NCI-H1417 treated with DMSO at 0.1 percent for 48 hours (cell line): ENCODE results near the gene TEDDM1.
"Not testable (repeated sequence)": the region's sequence is repeated elsewhere in the genome, so short reads cannot be mapped to it uniquely, and the experiment has no call there.

Experiments
- DNase-seq: peaks from one replicate; lab custom pipeline; 2025; lab: John Stamatoyannopoulos, UW

Gene TEDDM1

GRCh38 chr1:182380199-182380598, 20.3 kb downstream of the TEDDM1 start:
- DNase-seq, result no peak

GRCh38 chr1:182379781-182380180, 20.7 kb downstream of the TEDDM1 start:
- DNase-seq, result not testable (repeated sequence)

- DNase-seq, result no peak
Observed at GRCh38 chr1:182376936-182377574, 23.4 kb downstream of the TEDDM1 start.

GRCh38 chr1:182374101-182374834, 26.2 kb downstream of the TEDDM1 start:
- DNase-seq, result no peak

GRCh38 chr1:182370532-182370931, 29.9 kb downstream of the TEDDM1 start:
- no peak for DNase-seq

- no peak for DNase-seq
Observed at GRCh38 chr1:182368903-182369302, 31.6 kb downstream of the TEDDM1 start.

GRCh38 chr1:182368358-182368757, 32.1 kb downstream of the TEDDM1 start:
- no peak for DNase-seq

- DNase-seq, result no peak
Observed at GRCh38 chr1:182367926-182368325, 32.5 kb downstream of the TEDDM1 start.

- no peak for DNase-seq
Observed at GRCh38 chr1:182366596-182366995, 33.9 kb downstream of the TEDDM1 start.

GRCh38 chr1:182359645-182360044, 40.8 kb downstream of the TEDDM1 start:
- DNase-seq, result no peak

GRCh38 chr1:182357913-182358312, 42.6 kb downstream of the TEDDM1 start:
- DNase-seq, result no peak

- DNase-seq, result no peak
Observed at GRCh38 chr1:182357171-182357570, 43.3 kb downstream of the TEDDM1 start.

GRCh38 chr1:182355723-182356098, 44.8 kb downstream of the TEDDM1 start:
- DNase-seq, result no peak

- DNase-seq, result no peak
Observed at GRCh38 chr1:182351790-182352364, 48.6 kb downstream of the TEDDM1 start.

GRCh38 chr1:182350839-182351238, 49.6 kb downstream of the TEDDM1 start:
- no peak for DNase-seq

GRCh38 chr1:182348961-182349747, 51.3 kb downstream of the TEDDM1 start:
- no peak for DNase-seq
